ENCODE measurements around the gene IL22. TPM values are rescaled to one million over a fixed set of nuclear protein-coding genes. Genes with fewer than 3 reads are reported as not detected.
A peak's percentile ranks its signal among the peaks of the same experiment; 100 is the strongest.

IL22 gene
- total and polyA plus RNA-seq, 9 of the 15 experiments (the other 6 are each of a cell fraction or from before 2014, with no cell fraction given), result not detected

- Histone ChIP-seq H3K4me3 (no peak overlapping the region), H4K20me1 (replicated peaks; ENCODE audit: control insufficient read depth, insufficient read depth, low read length) (no peaks in the 10 kb centered on the region), H3K4me2 (ENCODE audit: insufficient read depth, low read length) (no peak overlapping the region), H3K4me1 (replicated peaks in 1 of 2; ENCODE audit: control insufficient read depth in 2 of 2, insufficient read depth in 2 of 2, low read length in 2 of 2) (peaks cover 0 to 3% of the 10 kb centered on the region in 2 experiments; a peak in 1 of 5 replicates), H3K27ac (ENCODE audit: extremely low read depth, low read depth, low read length) (no peak overlapping the region), H3K9me1 (ENCODE audit: control insufficient read depth, insufficient read depth, low read length) (no peaks in the 10 kb centered on the region), H2AFZ (ENCODE audit: low read depth, low read length) (no peak overlapping the region), H3K9ac (ENCODE audit: insufficient read depth in 1 of 2, low read depth in 2 of 2, low read length in 2 of 2) (no peak overlapping the region), H3K36me3 (ENCODE audit: control insufficient read depth, insufficient read depth, low read length) (no peaks in the 10 kb centered on the region), H3K9me3 (replicated peaks; ENCODE audit: control insufficient read depth, insufficient read depth, low read depth, low read length) (no peaks in the 10 kb centered on the region), H3K27me3 (ENCODE audit: control insufficient read depth in 2 of 2, insufficient read depth in 2 of 2, low read length in 2 of 2) (peaks cover 7 to 14% of the 10 kb centered on the region in 2 experiments; a peak in 2 of 5 replicates), H3K79me2 (ENCODE audit: control insufficient read depth, insufficient read depth, low read length) (no peaks in the 10 kb centered on the region)
- ChIA-PET CTCF (ENCODE audit: low intra/inter-chr PET ratio) (no interaction called here), POLR2A (no interaction called here)
- in situ Hi-C loops (cut with MboI), result no loop called here
- TF ChIP-seq, protein P1, sequence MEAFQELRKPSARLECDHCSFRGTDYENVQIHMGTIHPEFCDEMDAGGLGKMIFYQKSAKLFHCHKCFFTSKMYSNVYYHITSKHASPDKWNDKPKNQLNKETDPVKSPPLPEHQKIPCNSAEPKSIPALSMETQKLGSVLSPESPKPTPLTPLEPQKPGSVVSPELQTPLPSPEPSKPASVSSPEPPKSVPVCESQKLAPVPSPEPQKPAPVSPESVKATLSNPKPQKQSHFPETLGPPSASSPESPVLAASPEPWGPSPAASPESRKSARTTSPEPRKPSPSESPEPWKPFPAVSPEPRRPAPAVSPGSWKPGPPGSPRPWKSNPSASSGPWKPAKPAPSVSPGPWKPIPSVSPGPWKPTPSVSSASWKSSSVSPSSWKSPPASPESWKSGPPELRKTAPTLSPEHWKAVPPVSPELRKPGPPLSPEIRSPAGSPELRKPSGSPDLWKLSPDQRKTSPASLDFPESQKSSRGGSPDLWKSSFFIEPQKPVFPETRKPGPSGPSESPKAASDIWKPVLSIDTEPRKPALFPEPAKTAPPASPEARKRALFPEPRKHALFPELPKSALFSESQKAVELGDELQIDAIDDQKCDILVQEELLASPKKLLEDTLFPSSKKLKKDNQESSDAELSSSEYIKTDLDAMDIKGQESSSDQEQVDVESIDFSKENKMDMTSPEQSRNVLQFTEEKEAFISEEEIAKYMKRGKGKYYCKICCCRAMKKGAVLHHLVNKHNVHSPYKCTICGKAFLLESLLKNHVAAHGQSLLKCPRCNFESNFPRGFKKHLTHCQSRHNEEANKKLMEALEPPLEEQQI (IDR thresholded peaks at IDR 0.05), result no peak
- TF ChIP-seq CREB3L1 (IDR thresholded peaks at IDR 0.05; ENCODE audit: borderline replicate concordance, low read depth) (no peak), CBX8 (IDR thresholded peaks at IDR 0.05; ENCODE audit: borderline replicate concordance, extremely low read depth, low read depth, low read length, poor library complexity, severe bottlenecking) (peak; percentile 79)
- BruUV-seq (replicated peaks), result no TSS peak
- no peak for FAIRE-seq
- no peak for DNase-seq (ENCODE audit: extremely low read depth in 1 of 4, low spot score in 3 of 4)
- 0% methylated on average over 5 of the region's 5 CpGs for WGBS (ENCODE audit: insufficient coverage, low coverage, missing lambda C conversion rate)
- no peak for ATAC-seq
- intact Hi-C loops (cut with micrococcal nuclease), result no loop called here
Observed at GRCh38 chr12:68233498-68233897, 19.9 kb downstream of the IL22 start.
